Thoracic aorta (tissue), 2 donors: ENCODE data around the gene CCDC92. TPM values are rescaled to one million over a fixed set of nuclear protein-coding genes. Genes with fewer than 3 reads are reported as not detected.

Experiments
- ATAC-seq: fragments of 150-250 bp; one replicate; pipeline ENCODE4 v1.8.0; 2017; ENCODE audit warnings: low read depth; ENCODE audit not compliant: insufficient number of reproducible peaks, low FRiP score
- DNase-seq: peaks from one replicate; pipeline ENCODE4 v3.0.0-alpha.2; 2020; ENCODE audit warnings: low spot score
- H3K27ac ChIP-seq, 2 donors: fragments of 200-600 bp; sonication (generic); 1 replicate in 1 of 2; 2 replicates in 1 of 2; pipeline ENCODE4 v1.5.1; 2016; ENCODE audit warnings: mild to moderate bottlenecking in 2 of 2, moderate library complexity in 2 of 2
- H3K27me3 ChIP-seq: fragments of 200-600 bp; sonication (generic); replicated peaks from 2 replicates; pipeline ENCODE4 v1.6.0; 2016; ENCODE audit warnings: mild to moderate bottlenecking; ENCODE audit not compliant: insufficient read depth
- H3K36me3 ChIP-seq: fragments of 200-600 bp; sonication (generic); one replicate; pipeline ENCODE4 v1.5.1; 2016
- H3K4me1 ChIP-seq, 2 donors: fragments of 200-600 bp; sonication (generic); 1 replicate in 1 of 2; 2 replicates in 1 of 2; pipeline versions ENCODE4 v1.5.1 to v1.6.0; 2016; ENCODE audit warnings: low read depth in 2 of 2, mild to moderate bottlenecking in 1 of 2; ENCODE audit not compliant: control insufficient read depth in 1 of 2
- H3K4me3 ChIP-seq: fragments of 200-600 bp; sonication (generic); 2 replicates; pipeline ENCODE4 v1.5.1; 2016; ENCODE audit warnings: mild to moderate bottlenecking
- H3K9me3 ChIP-seq: fragments of 200-600 bp; sonication (generic); 2 replicates; pipeline ENCODE4 v1.5.1; 2016
- CTCF ChIP-seq: fragments of 200-600 bp; sonication (generic); IDR thresholded peaks from one replicate; pipeline ENCODE4 v1.5.1; 2019; ENCODE audit warnings: antibody characterized with exemption
- total RNA-seq, 2 donors: library from RNA; depleted of rRNA; stranded (reverse); fragments of >200 nt; gene quantifications; one replicate each; pipeline versions ENCODE4 v1.1.0 to v1.2.3, GENCODE V29; 2016

The CCDC92 gene
- total RNA-seq, 2 donors from 2014 or later = 34.4 to 58.9 TPM

GRCh38 chr12:123946152-123946515 lies 26.5 kb downstream of the CCDC92 start:
- no peak overlapping the region for H3K27ac ChIP-seq
- H3K9me3 ChIP-seq = peaks cover 4% of the 10 kb centered on the region
- peaks cover 8% of the 10 kb centered on the region for H3K36me3 ChIP-seq
- ATAC-seq = no peak
- DNase-seq = no peak
- H3K4me3 ChIP-seq = no peak overlapping the region
- no peaks in the 10 kb centered on the region for H3K27me3 ChIP-seq
- no peak for TF ChIP-seq CTCF
- H3K4me1 ChIP-seq = peaks cover 3 to 38% of the 10 kb centered on the region in 2 donors

- ATAC-seq (no peak), DNase-seq (no peak)
- Histone ChIP-seq H3K4me3 (no peak overlapping the region), H3K4me1 (peaks cover 2 to 32% of the 10 kb centered on the region in 2 donors), H3K36me3 (peaks cover 10% of the 10 kb centered on the region), H3K27ac (no peak overlapping the region), H3K9me3 (peaks cover 4% of the 10 kb centered on the region), H3K27me3 (no peaks in the 10 kb centered on the region)
- TF ChIP-seq CTCF = no peak
These were observed 27.1 kb downstream of the CCDC92 start for GRCh38 chr12:123945287-123946151.

GRCh38 chr12:123944696-123945095 lies 27.9 kb downstream of the CCDC92 start:
- DNase-seq = no peak
- Histone ChIP-seq H3K4me1 (peaks cover 0 to 24% of the 10 kb centered on the region in 2 donors), H3K9me3 (peaks cover 4% of the 10 kb centered on the region), H3K27ac (no peak overlapping the region), H3K4me3 (no peak overlapping the region), H3K27me3 (no peaks in the 10 kb centered on the region), H3K36me3 (peaks cover 17% of the 10 kb centered on the region)
- no peak for TF ChIP-seq CTCF
- no peak for ATAC-seq

- H3K27me3 ChIP-seq = no peaks in the 10 kb centered on the region
- H3K4me1 ChIP-seq = peaks cover 0 to 24% of the 10 kb centered on the region in 2 donors
- peak overlapping the region in 1 of 2 donors; percentile 60 for H3K27ac ChIP-seq
- no peak for TF ChIP-seq CTCF
- DNase-seq = no peak
- peaks cover 4% of the 10 kb centered on the region for H3K9me3 ChIP-seq
- ATAC-seq = no peak
- H3K4me3 ChIP-seq = no peak overlapping the region
- H3K36me3 ChIP-seq = peaks cover 23% of the 10 kb centered on the region
These were observed 28.8 kb downstream of the CCDC92 start for GRCh38 chr12:123943816-123944215.

- no peak for ATAC-seq
- Histone ChIP-seq H3K27ac (peak overlapping the region; percentile 60 to 65), H3K36me3 (peaks cover 23% of the 10 kb centered on the region), H3K27me3 (no peaks in the 10 kb centered on the region), H3K9me3 (peaks cover 4% of the 10 kb centered on the region), H3K4me1 (peaks cover 0 to 24% of the 10 kb centered on the region in 2 donors), H3K4me3 (no peak overlapping the region)
- TF ChIP-seq CTCF = no peak
- no peak for DNase-seq
These were observed 29.6 kb downstream of the CCDC92 start for GRCh38 chr12:123942911-123943648.
